Fibroblast of skin of left quadriceps (primary cell): ENCODE measurements around the gene SP2.

Experiments
- DNase-seq, 2 experiments: peaks; one replicate each; pipeline ENCODE4 v3.0.0-alpha.2; 2013; ENCODE audit warnings: low read depth in 2 of 2

Gene SP2

GRCh38 chr17:47973541-47973940, 77.5 kb downstream of the SP2 start:
- DNase-seq = no peak

GRCh38 chr17:47975189-47975822, 79.3 kb downstream of the SP2 start:
- no peak for DNase-seq

GRCh38 chr17:47975823-47976205, 79.8 kb downstream of the SP2 start:
- no peak for DNase-seq

- peak in 1 of 2 experiments; percentile 18 for DNase-seq
Measured at GRCh38 chr17:47978324-47978723, 82.3 kb downstream of the SP2 start.
